ENCODE results near the gene SNRNP48. TPM values are rescaled to one million over a fixed set of nuclear protein-coding genes. Genes with fewer than 3 reads are reported as not detected.

Gene SNRNP48
- total and polyA plus RNA-seq, 2 of the 4 experiments (the other 2 are of a cell fraction) = 5.2 to 6.2 TPM

- Histone ChIP-seq H3K9me3 (ENCODE audit: control insufficient read depth, insufficient read depth, low read length) (no peaks in the 10 kb centered on the region), H2BK20ac (ENCODE audit: low read depth, low read length) (no peak overlapping the region), H3K56ac (ENCODE audit: extremely low read depth, insufficient read depth, low read length) (no peak overlapping the region), H3K18ac (ENCODE audit: low read depth, low read length) (no peak overlapping the region), H3K27me3 (ENCODE audit: control insufficient read depth, insufficient read depth, low read length) (peaks cover 6% of the 10 kb centered on the region; the same call in 1 of the 2 replicates), H3K4ac (ENCODE audit: low read depth, low read length) (no peak overlapping the region), H2AFZ (replicated peaks; ENCODE audit: low read length, poor library complexity) (no peak overlapping the region), H3K23ac (ENCODE audit: low read depth, low read length) (no peak overlapping the region), H3K9me1 (ENCODE audit: insufficient read depth, low read length) (no peaks in the 10 kb centered on the region), H3K79me1 (ENCODE audit: low read depth in 1 of 2, low read length in 2 of 2) (no peaks in the 10 kb centered on the region), H4K20me1 (ENCODE audit: insufficient read depth, low read length) (no peaks in the 10 kb centered on the region), H3K27ac (ENCODE audit: insufficient read depth, low read length) (no peak overlapping the region), H3K36me3 (ENCODE audit: control insufficient read depth, insufficient read depth, low read length) (no peaks in the 10 kb centered on the region), H3K4me2 (ENCODE audit: low read depth, low read length) (no peak overlapping the region), H2AK9ac (replicated peaks; ENCODE audit: low read depth, low read length, poor library complexity) (no peak overlapping the region), H3K4me3 (ENCODE audit: insufficient read depth, low read depth, low read length) (no peak overlapping the region), H2BK120ac (ENCODE audit: low read depth, low read length) (no peak overlapping the region), H3K9ac (ENCODE audit: low read depth, low read length) (no peak overlapping the region), H2BK5ac (ENCODE audit: low read depth, low read length, poor library complexity, severe bottlenecking) (no peak overlapping the region), H2AK5ac (ENCODE audit: low read depth, low read length) (no peak overlapping the region), H3K14ac (replicated peaks; ENCODE audit: low read depth, low read length) (no peak overlapping the region), H2BK15ac (ENCODE audit: low read depth, low read length) (no peak overlapping the region), H3K4me1 (ENCODE audit: control insufficient read depth, insufficient read depth, low read length) (0 out of 2 replicates have a peak, but pooled peaks cover 4% of the 10 kb centered on the region), H4K5ac (ENCODE audit: low read depth, low read length) (no peak overlapping the region), H4K8ac (ENCODE audit: low read depth in 2 of 2, low read length in 2 of 2) (no peak overlapping the region), H4K91ac (ENCODE audit: insufficient read depth, low read depth, low read length) (no peak overlapping the region)
- ChIA-PET POLR2A (ENCODE audit: unreplicated experiment) (no interaction called here), CTCF (no interaction called here)
- TF ChIP-seq NFE2L2 (IDR thresholded peaks at IDR 0.05; ENCODE audit: low read depth, low read length) (no peak), CHD1 (IDR thresholded peaks at IDR 0.05; ENCODE audit: low read depth, low read length) (no peak), MXI1 (IDR thresholded peaks at IDR 0.05; ENCODE audit: borderline replicate concordance, low read depth, low read length) (no peak), SMC3 (IDR thresholded peaks at IDR 0.05; ENCODE audit: low read depth, low read length) (no peak), CEBPB (IDR thresholded peaks at IDR 0.05; ENCODE audit: low read depth, low read length) (no peak), FOS (IDR thresholded peaks at IDR 0.05; ENCODE audit: low read depth, low read length) (no peak), MAZ (IDR thresholded peaks at IDR 0.05; ENCODE audit: borderline replicate concordance, low read depth, low read length) (no peak), MAFK (IDR thresholded peaks at IDR 0.05; ENCODE audit: low read depth, low read length) (no peak), RFX5 (IDR thresholded peaks at IDR 0.05; ENCODE audit: low read depth, low read length) (no peak), ELK1 (IDR thresholded peaks at IDR 0.05; ENCODE audit: borderline replicate concordance, low read depth, low read length) (no peak), BHLHE40 (IDR thresholded peaks at IDR 0.05; ENCODE audit: low read depth, low read length) (no peak)
- in situ Hi-C loops (cut with MboI; ENCODE audit: low sequenced_read_pairs) = no loop called here
- dilution Hi-C loops (cut with HindIII; ENCODE audit: low sequenced_read_pairs, unreplicated experiment) = no loop called here
- WGBS, 2 experiments (ENCODE audit: extremely low coverage in 2 of 2, insufficient read length in 1 of 2) = no CpG with 5 or more reads among the region's 2 CpGs
- intact Hi-C loops (cut with micrococcal nuclease) = no loop called here
- DNase-seq = peak; percentile 71
- BruUV-seq (replicated peaks) = no TSS peak
- peak; percentile 18; the same call in 1 of the 2 replicates for ATAC-seq (ENCODE audit: low read depth)
Observed at GRCh38 chr6:7628479-7628878, 38.5 kb downstream of the SNRNP48 start.
